GM12891 (cell line): Measurements from ENCODE around the gene PCGF3.

Experiments
- PAX5 ChIP-seq: IDR thresholded peaks from 2 replicates; pipeline ENCODE4 v1.6.1; 2011; ENCODE audit warnings: low read length, moderate library complexity, mild to moderate bottlenecking; ENCODE audit not compliant: insufficient read depth, severe bottlenecking
- POLR2A ChIP-seq: IDR thresholded peaks from 2 replicates; pipeline ENCODE4 v1.6.1; 2011; ENCODE audit warnings: low read depth, low read length, control low read depth
- POLR2AphosphoS5 ChIP-seq: IDR thresholded peaks from 2 replicates; pipeline ENCODE4 v1.6.1; 2011; ENCODE audit warnings: low read depth, low read length, control low read depth
- SPI1 ChIP-seq: IDR thresholded peaks from 2 replicates; pipeline ENCODE4 v1.6.1; 2011; ENCODE audit warnings: low read depth, low read length, control low read depth
- TAF1 ChIP-seq: IDR thresholded peaks from 2 replicates; pipeline ENCODE4 v1.6.1; 2011; ENCODE audit warnings: low read depth, low read length, control low read depth

GRCh38 chr4:665381-665750 lies 40.3 kb upstream of the PCGF3 start:
- TF ChIP-seq POLR2A (no peak), POLR2AphosphoS5 (no peak), TAF1 (no peak), SPI1 (no peak), PAX5 (no peak)
